Loucy (cell line): Measurements from ENCODE around the gene CNRIP1.
"Not testable (repeated sequence)": the region's sequence is repeated elsewhere in the genome, so short reads cannot be mapped to it uniquely, and the experiment has no call there.

Experiments used
- H2AFZ ChIP-seq: fragments of 200-600 bp; sonication (generic); 2 replicates; pipeline ENCODE4 v1.6.0; 2016; ENCODE audit warnings: antibody characterized with exemption, mild to moderate bottlenecking, low read length, moderate library complexity
- H3F3A ChIP-seq: fragments of 200-600 bp; 2 replicates; pipeline ENCODE4 v1.6.0; 2016; ENCODE audit warnings: antibody characterized with exemption, low read depth, mild to moderate bottlenecking
- H3K27me3 ChIP-seq: fragments of 200-600 bp; sonication (generic); 2 replicates; pipeline ENCODE4 v1.6.1; 2014; ENCODE audit warnings: low read length, mild to moderate bottlenecking; ENCODE audit not compliant: insufficient read depth, poor library complexity, severe bottlenecking
- H3K36me3 ChIP-seq: fragments of 200-600 bp; sonication (generic); 2 replicates; pipeline ENCODE4 v1.6.1; 2016; ENCODE audit warnings: low read length; ENCODE audit not compliant: insufficient read depth
- H3K4me1 ChIP-seq: fragments of 200-600 bp; sonication (generic); 2 replicates; pipeline ENCODE4 v1.5.1; 2014; ENCODE audit warnings: low read length, mild to moderate bottlenecking; ENCODE audit not compliant: insufficient read depth, poor library complexity, severe bottlenecking
- H3K4me2 ChIP-seq: fragments of 200-600 bp; sonication (generic); 2 replicates; pipeline ENCODE4 v1.6.0; 2014; ENCODE audit warnings: antibody characterized with exemption, low read length, low read depth, mild to moderate bottlenecking; ENCODE audit not compliant: poor library complexity, severe bottlenecking
- H3K4me3 ChIP-seq: fragments of 200-600 bp; sonication (generic); 2 replicates; pipeline ENCODE4 v1.5.1; 2014; ENCODE audit warnings: low read length, mild to moderate bottlenecking, mixed read lengths; ENCODE audit not compliant: poor library complexity, severe bottlenecking
- H3K79me2 ChIP-seq: fragments of 200-600 bp; sonication (generic); 2 replicates; pipeline ENCODE4 v1.6.1; 2014; ENCODE audit warnings: low read length; ENCODE audit not compliant: insufficient read depth
- H3K9ac ChIP-seq: fragments of 200-600 bp; sonication (generic); 2 replicates; pipeline ENCODE4 v1.6.0; 2014; ENCODE audit warnings: mild to moderate bottlenecking, low read depth, low read length, moderate library complexity; ENCODE audit not compliant: poor library complexity, severe bottlenecking
- H3K9me2 ChIP-seq: fragments of 200-600 bp; sonication (generic); replicated peaks from 2 replicates; pipeline ENCODE4 v1.6.1; 2016; ENCODE audit warnings: low read depth, low read length, mixed read lengths
- H3K9me3 ChIP-seq: fragments of 200-600 bp; sonication (generic); 2 replicates; pipeline ENCODE4 v1.6.1; 2014; ENCODE audit warnings: mild to moderate bottlenecking, antibody characterized with exemption, low read length, low read depth; ENCODE audit not compliant: insufficient read depth
- H4K20me1 ChIP-seq: fragments of 200-600 bp; sonication (generic); 2 replicates; pipeline ENCODE4 v1.6.0; 2014; ENCODE audit warnings: antibody characterized with exemption, low read length, mild to moderate bottlenecking; ENCODE audit not compliant: insufficient read depth, poor library complexity, severe bottlenecking
- CTCF ChIP-seq: fragments of 200-600 bp; sonication (generic); conservative IDR thresholded peaks from 2 replicates; pipeline ENCODE4 v1.5.1; 2014; ENCODE audit warnings: mild to moderate bottlenecking, antibody characterized with exemption, low read length
- EZH2phosphoT487 ChIP-seq: fragments of 200-600 bp; IDR thresholded peaks from 2 replicates; pipeline ENCODE4 v1.6.1; 2018; ENCODE audit warnings: antibody characterized with exemption, mild to moderate bottlenecking, moderate library complexity, borderline replicate concordance

Gene CNRIP1

GRCh38 chr2:68316111-68316510 lies 3.6 kb downstream of the CNRIP1 start:
- Histone ChIP-seq H3K27me3 (no peaks in the 10 kb centered on the region), H3K9ac (no peak overlapping the region), H3K4me2 (no peak overlapping the region), H4K20me1 (no peaks in the 10 kb centered on the region), H3K36me3 (no peaks in the 10 kb centered on the region), H3K9me2 (no peaks in the 10 kb centered on the region), H3K4me1 (peaks cover 3% of the 10 kb centered on the region), H3K4me3 (no peak overlapping the region), H3F3A (no peaks in the 10 kb centered on the region), H3K79me2 (no peaks in the 10 kb centered on the region), H3K9me3 (no peaks in the 10 kb centered on the region), H2AFZ (peak overlapping the region; percentile 28; the same call in 1 of the 2 replicates)
- TF ChIP-seq EZH2phosphoT487 (no peak), CTCF (no peak)

- H3K9me2 ChIP-seq = no peaks in the 10 kb centered on the region
- TF ChIP-seq CTCF (no peak), EZH2phosphoT487 (no peak)
Measured at GRCh38 chr2:68311033-68311432, 8.7 kb downstream of the CNRIP1 start.

DNA sequence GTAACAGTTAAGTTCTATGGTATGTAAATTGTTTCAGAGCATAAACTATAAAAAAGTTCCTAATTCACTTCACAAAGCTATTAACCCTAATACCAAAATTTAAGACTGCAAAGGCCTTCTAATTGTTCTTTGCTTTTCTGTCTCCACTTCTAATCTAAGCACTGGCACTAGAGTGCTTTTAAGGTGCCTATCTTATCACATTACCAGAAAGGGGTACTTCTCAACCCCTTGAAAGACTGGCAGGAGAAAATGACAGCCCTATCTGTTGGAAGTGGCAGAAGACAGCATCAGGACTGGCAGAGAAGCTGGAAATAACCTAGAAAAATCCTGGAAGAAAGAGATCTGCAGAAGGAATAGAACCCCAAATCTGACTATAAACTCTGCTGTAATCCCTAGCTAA lies 10.3 kb downstream of the CNRIP1 start:
- Histone ChIP-seq H3K79me2 (no peaks in the 10 kb centered on the region), H3F3A (no peaks in the 10 kb centered on the region), H2AFZ (no peak overlapping the region), H3K36me3 (no peaks in the 10 kb centered on the region), H3K4me3 (no peak overlapping the region), H3K9me2 (no peaks in the 10 kb centered on the region), H3K4me1 (no peaks in the 10 kb centered on the region), H3K9me3 (no peaks in the 10 kb centered on the region), H3K4me2 (no peak overlapping the region), H4K20me1 (no peaks in the 10 kb centered on the region), H3K27me3 (no peaks in the 10 kb centered on the region), H3K9ac (no peak overlapping the region)
- no peak for TF ChIP-seq CTCF
- TF ChIP-seq EZH2phosphoT487 = no peak

More at GRCh38 chr2:68311033-68311432, 8.7 kb downstream of the CNRIP1 start:
- Histone ChIP-seq H3F3A (no peaks in the 10 kb centered on the region), H3K4me3 (no peak overlapping the region), H3K36me3 (no peaks in the 10 kb centered on the region), H3K4me2 (no peak overlapping the region), H3K27me3 (no peaks in the 10 kb centered on the region), H3K9ac (no peak overlapping the region), H4K20me1 (no peaks in the 10 kb centered on the region), H3K4me1 (peaks cover 2% of the 10 kb centered on the region), H3K9me3 (no peaks in the 10 kb centered on the region), H2AFZ (no peak overlapping the region), H3K79me2 (no peaks in the 10 kb centered on the region)

- not testable (repeated sequence) for H3K9me2 ChIP-seq, H3K79me2 ChIP-seq, H3K36me3 ChIP-seq, H3K9me3 ChIP-seq, H3K4me3 ChIP-seq, H3K4me2 ChIP-seq, H2AFZ ChIP-seq, H3F3A ChIP-seq, H3K4me1 ChIP-seq, H3K27me3 ChIP-seq, H3K9ac ChIP-seq, H4K20me1 ChIP-seq
Measured at GRCh38 chr2:68303902-68304272, 15.9 kb downstream of the CNRIP1 start.
